Tibial artery (tissue), 4 donors: ENCODE measurements around the gene PGR.

Experiments used
- DNase-seq, 2 donors: peaks; one replicate each; pipeline ENCODE4 v3.0.0-alpha.2; 2019
- H3K27ac ChIP-seq, 2 donors: fragments of 200-600 bp; sonication (generic) in 1 of 2; 1 replicate in 1 of 2; 2 replicates in 1 of 2; pipeline ENCODE4 v1.5.1; 2018 to 2019; ENCODE audit warnings: mild to moderate bottlenecking in 1 of 2
- H3K27me3 ChIP-seq, 2 donors: fragments of 200-600 bp; sonication (generic) in 1 of 2; one replicate each; pipeline versions ENCODE4 v1.5.1 to v1.6.0; 2016 to 2019
- H3K36me3 ChIP-seq, 3 donors: fragments of 200-600 bp; sonication (generic) in 2 of 3; one replicate each; pipeline ENCODE4 v1.5.1; 2016 to 2019; ENCODE audit warnings: mild to moderate bottlenecking in 2 of 3
- H3K4me1 ChIP-seq, 4 donors: fragments of 200-600 bp; sonication (generic) in 2 of 4; 1 replicate in 3 of 4; 2 replicates in 1 of 4; pipeline ENCODE4 v1.5.1; 2016 to 2019
- H3K4me3 ChIP-seq, 2 donors: fragments of 200-600 bp; sonication (generic) in 1 of 2; 1 replicate in 1 of 2; 2 replicates in 1 of 2; pipeline ENCODE4 v1.5.1; 2018 to 2019; ENCODE audit warnings: mild to moderate bottlenecking in 2 of 2
- H3K9me3 ChIP-seq, 3 donors: fragments of 200-600 bp; sonication (generic) in 1 of 3; one replicate each; pipeline ENCODE4 v1.5.1; 2016 to 2019
- CTCF ChIP-seq, 2 experiments: fragments of 200-600 bp in 1 of 2; fragments of 450-650 bp in 1 of 2; IDR thresholded peaks; one replicate each; pipeline ENCODE4 v1.5.1; 2017 to 2019; ENCODE audit warnings: antibody characterized with exemption in 2 of 2, mild to moderate bottlenecking in 1 of 2, moderate library complexity in 1 of 2
- intact Hi-C: fragments of 100-400 bp; cut with DNase I; formaldehyde crosslinking; loops from one replicate; pipeline ENCODE4 v1.15.0; 2023; ENCODE audit warnings: low total_unique reads

The PGR gene

GRCh38 chr11:101043940-101044339 is 85.7 kb downstream of the PGR start:
- Histone ChIP-seq H3K4me1 (no peaks in the 10 kb centered on the region), H3K4me3 (no peak overlapping the region), H3K36me3 (peaks cover 5 to 12% (median 8%) of the 10 kb centered on the region in 3 donors), H3K27me3 (no peaks in the 10 kb centered on the region), H3K27ac (no peak overlapping the region), H3K9me3 (no peaks in the 10 kb centered on the region)
- TF ChIP-seq CTCF (IDR thresholded peaks at IDR 0.05): no peak
- intact Hi-C loops: loop anchor here (10.0 kb wide), 1 partner anchor 1211 kb away; no protein-coding TSS in a partner anchor
- no peak for DNase-seq

- DNase-seq: no peak
- H3K9me3 ChIP-seq: no peaks in the 10 kb centered on the region
- TF ChIP-seq CTCF (IDR thresholded peaks at IDR 0.05): no peak
- no peak overlapping the region for H3K4me3 ChIP-seq
- H3K36me3 ChIP-seq: peaks cover 0 to 9% (median 0%) of the 10 kb centered on the region in 3 donors
- intact Hi-C loops: no loop called here
- H3K4me1 ChIP-seq: peaks cover 0 to 30% (median 6%) of the 10 kb centered on the region in 4 donors
- H3K27ac ChIP-seq: peak overlapping the region in 1 of 2 donors; percentile 9
- H3K27me3 ChIP-seq: no peaks in the 10 kb centered on the region
These were observed 93.7 kb downstream of the PGR start for GRCh38 chr11:101035872-101036271.

- peak; percentile 47 to 66 for DNase-seq
- Histone ChIP-seq H3K9me3 (no peaks in the 10 kb centered on the region), H3K4me3 (no peak overlapping the region), H3K4me1 (peaks cover 0 to 30% (median 6%) of the 10 kb centered on the region in 4 donors), H3K27ac (peak overlapping the region; percentile 39 to 63), H3K36me3 (peaks cover 0 to 2% (median 0%) of the 10 kb centered on the region in 3 donors), H3K27me3 (no peaks in the 10 kb centered on the region)
- no peak for TF ChIP-seq CTCF (IDR thresholded peaks at IDR 0.05)
- intact Hi-C loops: no loop called here
These were observed 95.5 kb downstream of the PGR start for GRCh38 chr11:101034076-101034475.

GRCh38 chr11:101032991-101033390 is 96.6 kb downstream of the PGR start:
- intact Hi-C loops: no loop called here
- peak overlapping the region in 1 of 2 donors; percentile 63 for H3K27ac ChIP-seq
- peaks cover 0 to 30% (median 6%) of the 10 kb centered on the region in 4 donors for H3K4me1 ChIP-seq
- no peaks in the 10 kb centered on the region for H3K27me3 ChIP-seq
- no peak for DNase-seq
- no peaks in the 10 kb centered on the region for H3K9me3 ChIP-seq
- TF ChIP-seq CTCF (IDR thresholded peaks at IDR 0.05): no peak
- H3K36me3 ChIP-seq: peaks cover 0 to 2% (median 0%) of the 10 kb centered on the region in 3 donors
- H3K4me3 ChIP-seq: no peak overlapping the region

- no peak overlapping the region for H3K4me3 ChIP-seq
- TF ChIP-seq CTCF (IDR thresholded peaks at IDR 0.05): no peak
- peaks cover 0 to 2% (median 0%) of the 10 kb centered on the region in 3 donors for H3K36me3 ChIP-seq
- no peaks in the 10 kb centered on the region for H3K27me3 ChIP-seq
- H3K9me3 ChIP-seq: no peaks in the 10 kb centered on the region
- no peak overlapping the region for H3K27ac ChIP-seq
- DNase-seq: no peak
- intact Hi-C loops: no loop called here
- H3K4me1 ChIP-seq: peaks cover 0 to 30% (median 6%) of the 10 kb centered on the region in 4 donors
These were observed 97.9 kb downstream of the PGR start for GRCh38 chr11:101031713-101032112.

- Histone ChIP-seq H3K9me3 (no peaks in the 10 kb centered on the region), H3K27me3 (no peaks in the 10 kb centered on the region), H3K4me1 (peaks cover 0 to 24% (median 6%) of the 10 kb centered on the region in 4 donors), H3K36me3 (peaks cover 0 to 2% (median 0%) of the 10 kb centered on the region in 3 donors), H3K27ac (no peak overlapping the region), H3K4me3 (no peak overlapping the region)
- no peak for TF ChIP-seq CTCF (IDR thresholded peaks at IDR 0.05)
- no peak for DNase-seq
- intact Hi-C loops: no loop called here
These were observed 98.9 kb downstream of the PGR start for GRCh38 chr11:101030692-101031091.
